Measurements from ENCODE around the gene GLI1. TPM values are rescaled to one million over a fixed set of nuclear protein-coding genes. Genes with fewer than 3 reads are reported as not detected.
A peak's percentile ranks its signal among the peaks of the same experiment; 100 is the strongest.

The GLI1 gene
- total RNA-seq, 2 experiments from 2014 or later = 0.68 to 1.9 TPM

DNA sequence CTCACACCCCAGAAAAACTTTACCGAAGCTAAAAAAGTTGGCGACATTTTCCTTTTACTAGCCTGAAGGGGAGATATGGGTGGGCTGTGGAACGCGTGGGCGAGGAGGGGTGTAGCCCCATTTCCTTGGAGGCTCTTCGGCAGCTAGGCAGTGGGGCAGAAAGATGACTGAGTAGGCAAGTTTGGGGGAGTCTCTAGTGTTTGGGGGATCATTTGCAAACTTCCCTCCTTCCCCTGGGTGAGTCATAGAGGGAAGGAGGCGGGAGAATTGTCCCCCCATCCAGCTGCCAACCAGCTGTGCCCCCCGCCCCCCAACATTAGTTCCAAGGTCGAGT, 2.3 kb downstream of the GLI1 start:
- Mint-ChIP-seq H3K4me3 (peak overlapping the region; percentile 83), H3K27ac (peak overlapping the region; percentile 69), H3K27me3 (ENCODE audit: low read depth) (peaks cover 9% of the 10 kb centered on the region), H3K9me3 (ENCODE audit: insufficient read depth) (no peaks in the 10 kb centered on the region), H3K4me1 (ENCODE audit: low read depth) (peaks cover 60% of the 10 kb centered on the region), H3K36me3 (ENCODE audit: low read depth) (peaks cover 1% of the 10 kb centered on the region)
- ATAC-seq = no peak
- no peak for DNase-seq
- ChIA-PET CTCF (interaction anchor here (0.9 to 3.1 kb wide), 14 partner anchors 9 to 248 kb away, joined by 3 to 57 read pairs (median 3); partner anchors contain the start of genes ARHGAP9 and INHBC), POLR2A (interaction anchor here (3.4 to 6.7 kb wide), 2 partner anchors 10 to 16 kb away, joined by 11 to 74 read pairs; partner anchors contain the start of gene ARHGAP9)

DNA sequence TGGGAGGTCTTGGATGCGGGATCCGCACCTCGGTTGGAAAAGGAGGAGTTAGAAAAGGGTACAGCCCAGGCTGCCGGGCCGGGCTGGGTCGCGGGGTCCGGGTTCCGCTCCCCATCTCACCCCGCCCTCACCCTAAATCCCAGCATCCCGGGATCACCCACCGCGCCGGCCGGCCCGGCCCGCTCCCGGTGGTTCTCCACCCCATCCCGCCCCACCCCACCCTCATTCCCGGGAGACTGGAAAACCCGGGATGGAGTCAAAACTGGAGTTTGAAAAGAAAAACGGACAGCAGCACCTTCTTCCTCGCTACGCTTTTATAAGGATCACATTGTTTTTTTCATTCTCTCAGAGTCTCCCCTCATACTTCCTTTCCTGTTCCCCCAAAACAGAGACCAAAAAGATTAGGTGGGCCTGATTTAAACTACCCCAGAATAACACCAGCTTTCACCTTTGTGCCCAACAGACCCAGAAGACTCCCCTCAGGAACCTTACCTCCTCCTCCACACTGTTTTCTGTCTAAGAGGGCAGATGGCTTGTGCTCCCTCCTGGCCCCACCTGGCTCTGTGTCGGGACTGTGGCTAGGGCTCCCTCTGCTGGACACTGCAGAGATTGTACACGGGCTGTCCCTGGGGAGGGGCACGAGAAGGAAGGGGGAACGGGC, 2.8 kb downstream of the GLI1 start:
- peaks cover 6% of the 10 kb centered on the region for H3K36me3 Mint-ChIP-seq (ENCODE audit: low read depth)
- peaks cover 9% of the 10 kb centered on the region for H3K27me3 Mint-ChIP-seq (ENCODE audit: low read depth)
- POLR2A ChIA-PET = interaction anchor here (1.2 to 6.7 kb wide), 3 partner anchors 9 to 16 kb away, joined by 4 to 74 read pairs (median 11); partner anchors contain the start of gene ARHGAP9
- H3K27ac Mint-ChIP-seq = peak overlapping the region; percentile 80
- H3K9me3 Mint-ChIP-seq (ENCODE audit: insufficient read depth) = no peaks in the 10 kb centered on the region
- H3K4me1 Mint-ChIP-seq (ENCODE audit: low read depth) = peaks cover 63% of the 10 kb centered on the region
- CTCF ChIA-PET = interaction anchor here (0.9 to 3.1 kb wide), 16 partner anchors 10 to 249 kb away, joined by 3 to 57 read pairs (median 3); partner anchors contain the start of genes ARHGAP9 and INHBC
- peak overlapping the region; percentile 83 for H3K4me3 Mint-ChIP-seq
- DNase-seq (peak; percentile 94), ATAC-seq (peak; percentile 78)

DNA sequence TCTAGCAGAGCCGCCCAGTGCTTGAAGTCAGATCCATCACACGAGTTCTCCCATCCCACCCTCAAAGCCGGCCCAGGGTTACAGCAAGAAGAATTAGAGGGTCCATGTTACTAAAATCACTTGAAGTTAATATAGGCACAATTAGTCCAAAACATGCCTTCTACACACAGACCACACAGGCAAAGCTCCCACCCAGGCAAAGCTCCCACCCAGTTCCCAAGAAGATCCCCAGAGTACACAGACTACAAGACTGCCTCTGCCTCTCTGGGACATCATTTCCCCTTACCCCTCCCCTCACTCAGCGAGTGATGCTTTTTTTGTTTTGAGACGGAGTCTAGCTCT, 3.3 kb downstream of the GLI1 start:
- H3K27me3 Mint-ChIP-seq (ENCODE audit: low read depth) = peaks cover 9% of the 10 kb centered on the region
- DNase-seq (no peak), ATAC-seq (no peak)
- peaks cover 62% of the 10 kb centered on the region for H3K4me1 Mint-ChIP-seq (ENCODE audit: low read depth)
- peak overlapping the region; percentile 80 for H3K27ac Mint-ChIP-seq
- POLR2A ChIA-PET = interaction anchor here (1.2 to 6.7 kb wide), 3 partner anchors 9 to 15 kb away, joined by 4 to 74 read pairs (median 11); partner anchors contain the start of gene ARHGAP9
- H3K9me3 Mint-ChIP-seq (ENCODE audit: insufficient read depth) = no peaks in the 10 kb centered on the region
- H3K36me3 Mint-ChIP-seq (ENCODE audit: low read depth) = peaks cover 11% of the 10 kb centered on the region
- H3K4me3 Mint-ChIP-seq = peak overlapping the region; percentile 83
- CTCF ChIA-PET = interaction anchor here (0.9 to 3.1 kb wide), 11 partner anchors 10 to 249 kb away, joined by 3 to 57 read pairs (median 3); partner anchors contain the start of gene ARHGAP9

DNA sequence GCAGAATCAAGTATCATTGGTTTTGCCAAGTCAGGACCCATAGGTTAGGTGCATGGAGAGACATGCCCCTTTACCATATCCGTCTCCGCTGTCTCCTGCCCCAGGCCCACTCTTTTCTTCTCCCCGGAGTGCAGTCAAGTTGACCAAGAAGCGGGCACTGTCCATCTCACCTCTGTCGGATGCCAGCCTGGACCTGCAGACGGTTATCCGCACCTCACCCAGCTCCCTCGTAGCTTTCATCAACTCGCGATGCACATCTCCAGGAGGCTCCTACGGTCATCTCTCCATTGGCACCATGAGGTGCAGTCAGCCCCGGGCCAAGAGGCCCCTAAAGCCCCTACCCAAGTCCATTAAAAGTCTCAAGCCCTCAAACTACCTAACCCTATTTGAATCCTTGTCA, 5.0 kb downstream of the GLI1 start:
- no peak overlapping the region for H3K4me3 Mint-ChIP-seq
- no peak for DNase-seq
- H3K4me1 Mint-ChIP-seq (ENCODE audit: low read depth) = peaks cover 50% of the 10 kb centered on the region
- POLR2A ChIA-PET = interaction anchor here (2.4 kb wide), 1 partner anchor 13 kb away, joined by 11 read pairs; no protein-coding TSS in a partner anchor
- CTCF ChIA-PET = interaction anchor here (2.3 kb wide), 1 partner anchor 9 kb away, joined by 8 read pairs; the partner anchor contains the start of gene INHBE
- no peaks in the 10 kb centered on the region for H3K9me3 Mint-ChIP-seq (ENCODE audit: insufficient read depth)
- no peak overlapping the region for H3K27ac Mint-ChIP-seq
- ATAC-seq = no peak
- H3K36me3 Mint-ChIP-seq (ENCODE audit: low read depth) = peaks cover 25% of the 10 kb centered on the region
- H3K27me3 Mint-ChIP-seq (ENCODE audit: low read depth) = peaks cover 9% of the 10 kb centered on the region

DNA sequence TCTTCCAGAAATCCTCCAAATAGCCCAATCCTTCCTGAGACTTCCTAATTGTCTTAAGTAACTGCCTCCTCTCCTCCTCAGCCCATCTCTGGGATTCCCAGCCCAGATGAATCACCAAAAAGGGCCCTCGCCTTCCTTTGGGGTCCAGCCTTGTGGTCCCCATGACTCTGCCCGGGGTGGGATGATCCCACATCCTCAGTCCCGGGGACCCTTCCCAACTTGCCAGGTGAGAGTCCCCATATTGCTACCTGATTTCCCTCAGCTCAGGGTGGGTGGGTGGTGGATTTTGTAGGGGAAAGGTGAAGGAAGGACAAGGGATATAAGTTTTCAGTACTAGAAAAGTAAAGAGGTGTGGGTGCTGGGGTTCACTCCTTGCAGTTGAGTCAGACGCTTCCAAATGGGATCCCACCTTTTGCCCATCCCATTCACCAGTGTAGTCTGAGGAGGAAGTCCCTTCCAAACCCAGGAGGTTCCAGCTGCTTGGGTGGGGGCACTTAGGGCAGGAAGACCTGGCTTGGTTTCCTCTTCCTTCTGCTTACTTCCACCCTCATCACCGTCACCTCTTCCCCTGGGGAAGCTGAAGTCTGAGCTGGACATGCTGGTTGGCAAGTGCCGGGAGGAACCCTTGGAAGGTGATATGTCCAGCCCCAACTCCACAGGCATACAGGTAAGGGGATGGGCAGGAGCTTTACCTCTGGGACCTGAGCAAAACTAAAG, 5.6 kb downstream of the GLI1 start:
- Mint-ChIP-seq H3K4me1 (ENCODE audit: low read depth) (peaks cover 49% of the 10 kb centered on the region), H3K27me3 (ENCODE audit: low read depth) (peaks cover 8% of the 10 kb centered on the region), H3K4me3 (no peak overlapping the region), H3K9me3 (ENCODE audit: insufficient read depth) (no peaks in the 10 kb centered on the region), H3K27ac (peak overlapping the region; percentile 13), H3K36me3 (ENCODE audit: low read depth) (peaks cover 29% of the 10 kb centered on the region)
- ATAC-seq (no peak), DNase-seq (no peak)
- CTCF ChIA-PET = interaction anchor here (2.1 to 2.3 kb wide), 2 partner anchors 10 to 12 kb away, joined by 8 to 14 read pairs; partner anchors contain the start of gene INHBE
- POLR2A ChIA-PET = interaction anchor here (0.8 to 2.4 kb wide), 4 partner anchors 10 to 245 kb away, joined by 3 to 11 read pairs (median 4); partner anchors contain the start of gene DDIT3

DNA sequence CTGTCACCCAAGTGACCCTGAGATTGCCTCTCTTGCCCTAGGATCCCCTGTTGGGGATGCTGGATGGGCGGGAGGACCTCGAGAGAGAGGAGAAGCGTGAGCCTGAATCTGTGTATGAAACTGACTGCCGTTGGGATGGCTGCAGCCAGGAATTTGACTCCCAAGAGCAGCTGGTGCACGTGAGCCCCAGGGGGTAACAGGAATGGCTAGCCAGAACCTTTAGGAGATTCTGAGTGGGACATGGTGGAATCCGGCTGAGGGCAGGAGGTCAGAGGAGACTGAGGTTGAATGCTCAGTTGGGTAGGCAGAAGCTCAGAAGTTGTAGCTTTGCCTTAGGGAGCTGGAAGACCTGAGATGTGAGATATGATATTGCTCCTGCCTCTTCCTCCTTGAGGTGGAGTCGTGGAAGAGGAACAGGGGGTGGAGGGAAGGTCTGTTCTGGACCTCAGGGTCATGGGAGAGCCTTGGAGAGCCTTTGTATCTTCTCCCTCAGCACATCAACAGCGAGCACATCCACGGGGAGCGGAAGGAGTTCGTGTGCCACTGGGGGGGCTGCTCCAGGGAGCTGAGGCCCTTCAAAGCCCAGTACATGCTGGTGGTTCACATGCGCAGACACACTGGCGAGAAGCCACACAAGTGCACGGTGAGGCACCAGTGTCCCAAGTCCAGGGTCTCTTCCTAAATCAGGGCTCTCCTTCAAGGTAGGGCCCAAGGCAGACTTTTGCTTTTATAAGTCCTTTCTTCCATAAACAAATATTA, 6.3 kb downstream of the GLI1 start:
- H3K27ac Mint-ChIP-seq = peak overlapping the region; percentile 5
- H3K36me3 Mint-ChIP-seq (ENCODE audit: low read depth) = peaks cover 33% of the 10 kb centered on the region
- ChIA-PET CTCF (interaction anchor here (0.8 to 2.3 kb wide), 4 partner anchors 8 to 14 kb away, joined by 3 to 14 read pairs (median 6); partner anchors contain the start of gene INHBE), POLR2A (interaction anchor here (0.6 to 2.4 kb wide), 6 partner anchors 9 to 1120 kb away, joined by 3 to 11 read pairs (median 3); partner anchors contain the start of gene DDIT3)
- H3K27me3 Mint-ChIP-seq (ENCODE audit: low read depth) = peaks cover 3% of the 10 kb centered on the region
- no peak overlapping the region for H3K4me3 Mint-ChIP-seq
- DNase-seq = no peak
- H3K4me1 Mint-ChIP-seq (ENCODE audit: low read depth) = peaks cover 44% of the 10 kb centered on the region
- no peaks in the 10 kb centered on the region for H3K9me3 Mint-ChIP-seq (ENCODE audit: insufficient read depth)
- ATAC-seq = no peak

DNA sequence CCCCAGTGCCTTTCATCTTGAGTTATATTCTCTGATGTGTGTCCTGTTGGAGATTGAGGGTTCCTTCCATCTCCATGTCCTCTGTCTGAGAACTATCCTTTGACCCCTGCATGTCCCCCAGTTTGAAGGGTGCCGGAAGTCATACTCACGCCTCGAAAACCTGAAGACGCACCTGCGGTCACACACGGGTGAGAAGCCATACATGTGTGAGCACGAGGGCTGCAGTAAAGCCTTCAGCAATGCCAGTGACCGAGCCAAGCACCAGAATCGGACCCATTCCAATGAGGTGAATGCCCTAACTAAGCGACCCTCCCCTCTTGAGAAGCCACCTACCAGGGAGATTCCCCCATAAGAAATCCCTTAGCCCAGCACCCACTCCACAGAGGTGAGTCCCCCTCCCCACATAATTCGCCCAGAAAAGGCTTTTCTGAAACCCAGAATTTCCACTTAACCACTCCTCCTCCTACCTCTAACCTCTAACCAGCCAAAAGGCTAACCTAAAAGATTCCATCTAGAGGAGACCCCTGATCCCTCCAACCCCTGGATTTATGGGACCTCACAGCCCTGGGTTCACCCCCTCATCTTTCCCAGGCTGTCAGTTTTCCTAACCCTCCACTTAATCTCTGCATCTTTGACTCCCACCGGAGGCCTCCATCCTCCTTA, 7.8 kb downstream of the GLI1 start:
- Mint-ChIP-seq H3K36me3 (ENCODE audit: low read depth) (peaks cover 45% of the 10 kb centered on the region), H3K27me3 (ENCODE audit: low read depth) (no peaks in the 10 kb centered on the region), H3K4me3 (no peak overlapping the region), H3K4me1 (ENCODE audit: low read depth) (peaks cover 45% of the 10 kb centered on the region), H3K27ac (peak overlapping the region; percentile 39), H3K9me3 (ENCODE audit: insufficient read depth) (no peaks in the 10 kb centered on the region)
- ChIA-PET CTCF (interaction anchor here (0.9 to 2.1 kb wide), 2 partner anchors 9 kb away, joined by 3 to 14 read pairs; no protein-coding TSS in a partner anchor), POLR2A (interaction anchor here (1.5 kb wide), 1 partner anchor 10 kb away, joined by 3 read pairs; no protein-coding TSS in a partner anchor)
- no peak for ATAC-seq
- no peak for DNase-seq

DNA sequence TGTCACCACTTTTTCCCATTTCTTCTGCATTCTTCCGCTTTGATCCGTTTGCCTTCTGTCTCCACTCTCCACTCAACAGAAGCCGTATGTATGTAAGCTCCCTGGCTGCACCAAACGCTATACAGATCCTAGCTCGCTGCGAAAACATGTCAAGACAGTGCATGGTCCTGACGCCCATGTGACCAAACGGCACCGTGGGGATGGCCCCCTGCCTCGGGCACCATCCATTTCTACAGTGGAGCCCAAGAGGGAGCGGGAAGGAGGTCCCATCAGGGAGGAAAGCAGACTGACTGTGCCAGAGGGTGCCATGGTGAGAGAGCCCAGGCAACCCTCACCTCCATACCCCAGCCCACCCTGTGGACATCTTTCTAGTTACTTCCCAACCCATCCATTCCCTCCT, 8.3 kb downstream of the GLI1 start:
- Mint-ChIP-seq H3K9me3 (ENCODE audit: insufficient read depth) (no peaks in the 10 kb centered on the region), H3K4me1 (ENCODE audit: low read depth) (peaks cover 45% of the 10 kb centered on the region), H3K27ac (no peak overlapping the region), H3K27me3 (ENCODE audit: low read depth) (no peaks in the 10 kb centered on the region), H3K4me3 (no peak overlapping the region), H3K36me3 (ENCODE audit: low read depth) (peaks cover 50% of the 10 kb centered on the region)
- ChIA-PET POLR2A (interaction anchor here (1.5 kb wide), 1 partner anchor 9 kb away, joined by 3 read pairs; no protein-coding TSS in a partner anchor), CTCF (interaction anchor here (5.2 kb wide), 1 partner anchor 9 kb away, joined by 23 read pairs; the partner anchor contains the start of gene GLI1)
- ATAC-seq (no peak), DNase-seq (no peak)

DNA sequence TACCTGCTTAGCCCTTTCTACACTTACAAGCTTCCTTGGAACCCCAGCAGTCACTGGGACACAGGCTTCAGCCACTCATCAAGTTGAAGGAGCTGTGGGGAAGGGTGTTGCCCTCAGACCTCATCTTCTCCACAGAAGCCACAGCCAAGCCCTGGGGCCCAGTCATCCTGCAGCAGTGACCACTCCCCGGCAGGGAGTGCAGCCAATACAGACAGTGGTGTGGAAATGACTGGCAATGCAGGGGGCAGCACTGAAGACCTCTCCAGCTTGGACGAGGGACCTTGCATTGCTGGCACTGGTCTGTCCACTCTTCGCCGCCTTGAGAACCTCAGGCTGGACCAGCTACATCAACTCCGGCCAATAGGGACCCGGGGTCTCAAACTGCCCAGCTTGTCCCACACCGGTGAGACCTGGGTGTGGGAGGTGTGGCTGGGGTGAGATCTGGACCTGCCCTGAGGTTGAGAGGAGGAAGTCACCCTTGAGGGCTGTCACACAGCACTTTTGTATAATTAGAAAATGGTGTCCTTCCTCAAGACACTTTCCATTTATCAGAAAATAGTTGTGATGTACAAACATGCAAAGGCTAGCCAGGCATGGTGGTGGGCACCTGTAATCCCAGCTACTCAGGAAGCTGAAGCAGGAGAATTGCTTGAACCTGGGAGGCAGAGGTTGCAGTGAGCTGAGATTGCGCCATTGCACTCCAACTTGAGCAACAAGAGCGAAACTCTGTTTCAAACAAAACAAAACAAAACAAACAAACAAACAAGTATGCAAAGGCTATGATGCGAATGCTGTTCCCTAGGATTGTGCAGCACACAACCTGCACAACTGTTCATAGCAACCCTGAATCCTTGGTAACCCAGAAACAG, 9.9 kb downstream of the GLI1 start:
- H3K27ac Mint-ChIP-seq = no peak overlapping the region
- peaks cover 64% of the 10 kb centered on the region for H3K36me3 Mint-ChIP-seq (ENCODE audit: low read depth)
- H3K9me3 Mint-ChIP-seq (ENCODE audit: insufficient read depth) = no peaks in the 10 kb centered on the region
- no peak overlapping the region for H3K4me3 Mint-ChIP-seq
- no peak for ATAC-seq
- H3K4me1 Mint-ChIP-seq (ENCODE audit: low read depth) = peaks cover 41% of the 10 kb centered on the region
- POLR2A ChIA-PET = interaction anchor here (1.1 to 1.4 kb wide), 2 partner anchors 9 to 11 kb away, joined by 4 to 7 read pairs; no protein-coding TSS in a partner anchor
- no peaks in the 10 kb centered on the region for H3K27me3 Mint-ChIP-seq (ENCODE audit: low read depth)
- DNase-seq = no peak
- CTCF ChIA-PET = interaction anchor here (3.0 to 5.2 kb wide), 2 partner anchors 11 kb away, joined by 8 to 23 read pairs; partner anchors contain the start of genes ARHGAP9 and GLI1
